NCI-H446 (cell line): Measurements from ENCODE around the gene CPVL.

Source experiments
- DNase-seq, 2 experiments: peaks; one replicate each; lab custom pipeline; 2025; lab: John Stamatoyannopoulos, UW

The CPVL gene

GRCh38 chr7:28976022-28976421 is 170.3 kb downstream of the CPVL start:
- no peak for DNase-seq

GRCh38 chr7:28973591-28973990 is 172.7 kb downstream of the CPVL start:
- DNase-seq, result no peak

- DNase-seq, result no peak
Observed at GRCh38 chr7:28964056-28964455, 182.3 kb downstream of the CPVL start.

GRCh38 chr7:28961972-28962371 is 184.4 kb downstream of the CPVL start:
- DNase-seq, result no peak

GRCh38 chr7:28960071-28960840 is 186.1 kb downstream of the CPVL start:
- no peak for DNase-seq

- DNase-seq, result no peak
Observed at GRCh38 chr7:28958980-28959347, 187.4 kb downstream of the CPVL start.

GRCh38 chr7:28958235-28958979 is 187.9 kb downstream of the CPVL start, which contains the start of gene TRIL:
TSS of gene TRIL (minus strand) at chr7:28958330. CDS start at chr7:28958046, 284 bp downstream.
- no peak for DNase-seq

GRCh38 chr7:28957751-28958234 is 188.5 kb downstream of the CPVL start:
- DNase-seq, result no peak

GRCh38 chr7:28957064-28957750 is 189.1 kb downstream of the CPVL start:
- DNase-seq, result no peak

- no peak for DNase-seq
Observed at GRCh38 chr7:28956608-28957063, 189.7 kb downstream of the CPVL start.

GRCh38 chr7:28955718-28956607 is 190.4 kb downstream of the CPVL start:
- DNase-seq, result no peak

- DNase-seq, result no peak
Observed at GRCh38 chr7:28955356-28955717, 191.0 kb downstream of the CPVL start.

GRCh38 chr7:28954946-28955345 is 191.4 kb downstream of the CPVL start:
- DNase-seq, result no peak

GRCh38 chr7:28954471-28954870 is 191.9 kb downstream of the CPVL start:
- no peak for DNase-seq

GRCh38 chr7:28953633-28954032 is 192.7 kb downstream of the CPVL start:
- no peak for DNase-seq
